GM23338 (cell line): Measurements from ENCODE around the gene KCNQ5. TPM values are rescaled to one million over a fixed set of nuclear protein-coding genes. Genes with fewer than 3 reads are reported as not detected.

ENCODE experiments used
- ATAC-seq: fragments of 200-7000 bp; cut with Tn5 transposase; 3 replicates; pipeline ENCODE4 v1.9.1; 2020
- DNase-seq: peaks from one replicate; pipeline ENCODE4 v3.0.0-alpha.2; 2015; ENCODE audit warnings: low spot score
- H2AFZ ChIP-seq: fragments of 200-600 bp; sonication (generic); 2 replicates; pipeline ENCODE4 v1.8.0; 2016; ENCODE audit warnings: antibody characterized with exemption, mild to moderate bottlenecking, moderate library complexity
- H3F3A ChIP-seq: fragments of 200-600 bp; sonication (generic); replicated peaks from 2 replicates; pipeline ENCODE4 v1.8.0; 2017; ENCODE audit warnings: antibody characterized with exemption, mixed run types, low read depth
- H3K27ac ChIP-seq: fragments of 200-600 bp; sonication (generic); 2 replicates; pipeline ENCODE4 v1.6.1; 2016; ENCODE audit warnings: low read depth
- H3K27me3 ChIP-seq: fragments of 200-600 bp; sonication (generic); 2 replicates; pipeline ENCODE4 v1.8.0; 2016; ENCODE audit warnings: mild to moderate bottlenecking, mixed run types, moderate library complexity; ENCODE audit not compliant: insufficient read depth
- H3K36me3 ChIP-seq: fragments of 200-600 bp; sonication (generic); 2 replicates; pipeline ENCODE4 v1.8.0; 2016; ENCODE audit warnings: mild to moderate bottlenecking; ENCODE audit not compliant: insufficient read depth
- H3K4me1 ChIP-seq: fragments of 200-600 bp; sonication (generic); 2 replicates; pipeline ENCODE4 v1.8.0; 2016; ENCODE audit warnings: mild to moderate bottlenecking, moderate library complexity; ENCODE audit not compliant: insufficient read depth
- H3K4me2 ChIP-seq: fragments of 200-600 bp; sonication (generic); 2 replicates; pipeline ENCODE4 v1.7.1; 2017; ENCODE audit warnings: mixed run types
- H3K4me3 ChIP-seq: fragments of 200-600 bp; sonication (generic); 2 replicates; pipeline ENCODE4 v1.6.1; 2016; ENCODE audit warnings: mixed run types
- H3K79me2 ChIP-seq: fragments of 200-600 bp; sonication (generic); replicated peaks from 2 replicates; pipeline ENCODE4 v1.8.0; 2017; ENCODE audit warnings: mild to moderate bottlenecking; ENCODE audit not compliant: insufficient read depth
- H3K9me2 ChIP-seq: fragments of 200-600 bp; sonication (generic); 2 replicates; pipeline ENCODE4 v1.8.0; 2017; ENCODE audit not compliant: insufficient read depth
- H4K20me1 ChIP-seq: fragments of 200-600 bp; sonication (generic); replicated peaks from 2 replicates; pipeline ENCODE4 v1.8.0; 2017; ENCODE audit warnings: mild to moderate bottlenecking; ENCODE audit not compliant: insufficient read depth
- H3K27ac Mint-ChIP-seq: 2 replicates; pipeline ENCODE4 v1.8.0; 2020; ENCODE audit warnings: inconsistent platforms, mild to moderate bottlenecking, moderate library complexity, mixed read lengths
- H3K27me3 Mint-ChIP-seq: 3 replicates; pipeline ENCODE4 v1.8.0; 2022; ENCODE audit warnings: low read depth, mild to moderate bottlenecking, moderate library complexity, mixed read lengths, inconsistent platforms; ENCODE audit not compliant: insufficient read depth, poor library complexity
- H3K36me3 Mint-ChIP-seq: 3 replicates; pipeline ENCODE4 v1.8.0; 2021; ENCODE audit warnings: low read depth, mild to moderate bottlenecking, inconsistent platforms, moderate library complexity, mixed read lengths
- H3K4me1 Mint-ChIP-seq: 3 replicates; pipeline ENCODE4 v1.8.0; 2020; ENCODE audit warnings: mild to moderate bottlenecking, inconsistent platforms, mixed read lengths
- H3K4me3 Mint-ChIP-seq: 3 replicates; pipeline ENCODE4 v1.8.0; 2021; ENCODE audit warnings: moderate library complexity, mild to moderate bottlenecking, inconsistent platforms, mixed read lengths
- H3K9me3 Mint-ChIP-seq: 3 replicates; pipeline ENCODE4 v1.8.0; 2020; ENCODE audit warnings: moderate library complexity, mild to moderate bottlenecking, inconsistent platforms, mixed read lengths
- CREB1 ChIP-seq: fragments of 250-450 bp; sonication (Bioruptor Pico); IDR thresholded peaks from 2 replicates; pipeline ENCODE4 v1.5.0; 2020; ENCODE audit warnings: low read depth, mild to moderate bottlenecking, moderate library complexity
- EZH2 ChIP-seq: fragments of 200-600 bp; sonication (generic); IDR thresholded peaks from one replicate; pipeline ENCODE4 v1.8.0; 2017; ENCODE audit warnings: antibody characterized with exemption, mild to moderate bottlenecking, low read depth; ENCODE audit not compliant: unreplicated experiment
- EZH2phosphoT487 ChIP-seq: fragments of 200-600 bp; sonication (generic); IDR thresholded peaks from one replicate; pipeline ENCODE4 v1.8.1; 2018; ENCODE audit warnings: antibody characterized with exemption; ENCODE audit not compliant: unreplicated experiment
- STAT1 ChIP-seq: IDR thresholded peaks from one replicate; pipeline ENCODE4 v1.6.1; 2016; ENCODE audit warnings: antibody characterized with exemption; ENCODE audit not compliant: unreplicated experiment
- ZNF114 ChIP-seq: fragments of 250-450 bp; sonication (Bioruptor Pico); IDR thresholded peaks from 2 replicates; pipeline ENCODE4 v1.5.0; 2020; ENCODE audit warnings: mild to moderate bottlenecking, moderate library complexity
- ZNF331 ChIP-seq: fragments of 250-450 bp; sonication (Bioruptor Pico); IDR thresholded peaks from 2 replicates; pipeline ENCODE4 v1.5.0; 2020; ENCODE audit warnings: low read depth, mild to moderate bottlenecking, moderate library complexity
- polyA plus RNA-seq: library from polyadenylated mRNA; unstranded; fragments of >200 nt; fragmentation: Nextera tagmentation; extraction: Ambion mirVana; gene quantifications from 2 replicates; pipeline ENCODE4 v1.2.1, GENCODE V29; 2016
- total RNA-seq: library from RNA; depleted of rRNA; stranded (reverse); fragments of >200 nt; shearing (Covaris generic); gene quantifications from 2 replicates; pipeline ENCODE4 v1.2.3, GENCODE V29; 2014
- TF ChIP-seq, protein P1 (sequence below): IDR thresholded peaks from one replicate; pipeline ENCODE4 v1.6.1; 2018; ENCODE audit warnings: antibody characterized with exemption; ENCODE audit not compliant: unreplicated experiment
- TF ChIP-seq, protein P2 (sequence below): IDR thresholded peaks from 2 replicates; pipeline ENCODE4 v1.6.1; 2016; ENCODE audit warnings: antibody characterized with exemption
- TF ChIP-seq, protein P3 (sequence below), 2 experiments: fragments of 200-600 bp in 1 of 2; sonication (generic) in 1 of 2; conservative IDR thresholded peaks; 2 replicates each; pipeline versions ENCODE4 v1.5.1 to v1.6.1; 2016 to 2017; ENCODE audit warnings: antibody characterized with exemption in 2 of 2, low read depth in 2 of 2, mild to moderate bottlenecking in 2 of 2, moderate library complexity in 1 of 2

Gene KCNQ5
- total and polyA plus RNA-seq, 2 experiments from 2014 or later = 0.68 to 0.87 TPM

DNA sequence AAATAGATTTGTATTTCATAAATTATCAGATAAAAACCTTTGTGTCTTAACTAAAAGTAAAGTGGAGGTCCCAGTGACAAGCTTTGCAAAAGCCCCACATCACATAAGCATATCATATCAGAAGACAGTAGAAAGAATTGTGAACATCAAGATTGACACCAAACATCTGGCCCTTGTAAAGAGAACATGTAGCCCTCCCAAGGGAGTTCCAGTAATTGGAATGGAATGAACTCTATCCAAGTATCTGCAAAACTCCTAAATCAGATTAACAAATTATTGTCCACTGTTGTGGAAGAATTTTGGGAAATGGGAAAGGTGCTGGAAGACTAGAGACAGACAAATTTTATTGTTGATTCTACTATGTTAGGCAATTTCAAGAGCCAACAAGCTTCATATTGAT is 268.8 kb downstream of the KCNQ5 start (continued):
- TF ChIP-seq, protein P1, sequence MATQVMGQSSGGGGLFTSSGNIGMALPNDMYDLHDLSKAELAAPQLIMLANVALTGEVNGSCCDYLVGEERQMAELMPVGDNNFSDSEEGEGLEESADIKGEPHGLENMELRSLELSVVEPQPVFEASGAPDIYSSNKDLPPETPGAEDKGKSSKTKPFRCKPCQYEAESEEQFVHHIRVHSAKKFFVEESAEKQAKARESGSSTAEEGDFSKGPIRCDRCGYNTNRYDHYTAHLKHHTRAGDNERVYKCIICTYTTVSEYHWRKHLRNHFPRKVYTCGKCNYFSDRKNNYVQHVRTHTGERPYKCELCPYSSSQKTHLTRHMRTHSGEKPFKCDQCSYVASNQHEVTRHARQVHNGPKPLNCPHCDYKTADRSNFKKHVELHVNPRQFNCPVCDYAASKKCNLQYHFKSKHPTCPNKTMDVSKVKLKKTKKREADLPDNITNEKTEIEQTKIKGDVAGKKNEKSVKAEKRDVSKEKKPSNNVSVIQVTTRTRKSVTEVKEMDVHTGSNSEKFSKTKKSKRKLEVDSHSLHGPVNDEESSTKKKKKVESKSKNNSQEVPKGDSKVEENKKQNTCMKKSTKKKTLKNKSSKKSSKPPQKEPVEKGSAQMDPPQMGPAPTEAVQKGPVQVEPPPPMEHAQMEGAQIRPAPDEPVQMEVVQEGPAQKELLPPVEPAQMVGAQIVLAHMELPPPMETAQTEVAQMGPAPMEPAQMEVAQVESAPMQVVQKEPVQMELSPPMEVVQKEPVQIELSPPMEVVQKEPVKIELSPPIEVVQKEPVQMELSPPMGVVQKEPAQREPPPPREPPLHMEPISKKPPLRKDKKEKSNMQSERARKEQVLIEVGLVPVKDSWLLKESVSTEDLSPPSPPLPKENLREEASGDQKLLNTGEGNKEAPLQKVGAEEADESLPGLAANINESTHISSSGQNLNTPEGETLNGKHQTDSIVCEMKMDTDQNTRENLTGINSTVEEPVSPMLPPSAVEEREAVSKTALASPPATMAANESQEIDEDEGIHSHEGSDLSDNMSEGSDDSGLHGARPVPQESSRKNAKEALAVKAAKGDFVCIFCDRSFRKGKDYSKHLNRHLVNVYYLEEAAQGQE = no peak
- TF ChIP-seq, protein P2, sequence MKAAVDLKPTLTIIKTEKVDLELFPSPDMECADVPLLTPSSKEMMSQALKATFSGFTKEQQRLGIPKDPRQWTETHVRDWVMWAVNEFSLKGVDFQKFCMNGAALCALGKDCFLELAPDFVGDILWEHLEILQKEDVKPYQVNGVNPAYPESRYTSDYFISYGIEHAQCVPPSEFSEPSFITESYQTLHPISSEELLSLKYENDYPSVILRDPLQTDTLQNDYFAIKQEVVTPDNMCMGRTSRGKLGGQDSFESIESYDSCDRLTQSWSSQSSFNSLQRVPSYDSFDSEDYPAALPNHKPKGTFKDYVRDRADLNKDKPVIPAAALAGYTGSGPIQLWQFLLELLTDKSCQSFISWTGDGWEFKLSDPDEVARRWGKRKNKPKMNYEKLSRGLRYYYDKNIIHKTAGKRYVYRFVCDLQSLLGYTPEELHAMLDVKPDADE = no peak
- no peak for TF ChIP-seq EZH2phosphoT487
- TF ChIP-seq STAT1 = no peak

DNA sequence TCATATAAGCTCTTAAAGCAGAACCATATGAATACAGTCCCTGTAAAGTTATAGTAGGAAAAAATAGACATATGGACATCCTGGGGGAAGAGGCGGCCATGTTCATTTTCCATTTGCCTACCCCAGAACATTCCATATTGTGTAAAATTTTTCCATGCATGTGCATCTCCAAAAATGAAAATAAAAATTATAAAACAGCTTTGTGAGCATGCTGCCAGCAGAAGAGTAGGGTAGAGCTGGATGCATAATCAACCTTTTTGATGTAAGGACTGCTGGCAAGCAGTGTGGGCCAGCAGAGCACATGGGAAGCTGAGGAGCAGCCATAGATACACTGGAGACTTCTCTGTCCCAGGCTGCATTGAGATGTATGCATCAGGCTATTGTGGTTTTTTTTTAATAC is 271.0 kb downstream of the KCNQ5 start:
- Histone ChIP-seq H3F3A (no peaks in the 10 kb centered on the region), H3K9me2 (no peaks in the 10 kb centered on the region), H3K27ac (no peak overlapping the region), H4K20me1 (no peaks in the 10 kb centered on the region), H2AFZ (no peak overlapping the region), H3K4me3 (no peak overlapping the region), H3K27me3 (no peaks in the 10 kb centered on the region), H3K4me1 (no peaks in the 10 kb centered on the region), H3K36me3 (no peaks in the 10 kb centered on the region), H3K79me2 (no peaks in the 10 kb centered on the region), H3K4me2 (no peak overlapping the region)
- H3K9me3 Mint-ChIP-seq = peaks cover 5% of the 10 kb centered on the region; the same call in 1 of the 3 replicates
- ATAC-seq (no peak), DNase-seq (no peak)
- H3K36me3 Mint-ChIP-seq = no peaks in the 10 kb centered on the region
- H3K4me3 Mint-ChIP-seq = no peak overlapping the region
- no peaks in the 10 kb centered on the region for H3K4me1 Mint-ChIP-seq
- H3K27ac Mint-ChIP-seq = no peak overlapping the region
- peaks cover 4% of the 10 kb centered on the region for H3K27me3 Mint-ChIP-seq
- TF ChIP-seq STAT1 (no peak), EZH2 (no peak), CREB1 (CRISPR knock-in tag) (no peak), ZNF114 (no peak), ZNF331 (no peak)
- TF ChIP-seq, protein P3, sequence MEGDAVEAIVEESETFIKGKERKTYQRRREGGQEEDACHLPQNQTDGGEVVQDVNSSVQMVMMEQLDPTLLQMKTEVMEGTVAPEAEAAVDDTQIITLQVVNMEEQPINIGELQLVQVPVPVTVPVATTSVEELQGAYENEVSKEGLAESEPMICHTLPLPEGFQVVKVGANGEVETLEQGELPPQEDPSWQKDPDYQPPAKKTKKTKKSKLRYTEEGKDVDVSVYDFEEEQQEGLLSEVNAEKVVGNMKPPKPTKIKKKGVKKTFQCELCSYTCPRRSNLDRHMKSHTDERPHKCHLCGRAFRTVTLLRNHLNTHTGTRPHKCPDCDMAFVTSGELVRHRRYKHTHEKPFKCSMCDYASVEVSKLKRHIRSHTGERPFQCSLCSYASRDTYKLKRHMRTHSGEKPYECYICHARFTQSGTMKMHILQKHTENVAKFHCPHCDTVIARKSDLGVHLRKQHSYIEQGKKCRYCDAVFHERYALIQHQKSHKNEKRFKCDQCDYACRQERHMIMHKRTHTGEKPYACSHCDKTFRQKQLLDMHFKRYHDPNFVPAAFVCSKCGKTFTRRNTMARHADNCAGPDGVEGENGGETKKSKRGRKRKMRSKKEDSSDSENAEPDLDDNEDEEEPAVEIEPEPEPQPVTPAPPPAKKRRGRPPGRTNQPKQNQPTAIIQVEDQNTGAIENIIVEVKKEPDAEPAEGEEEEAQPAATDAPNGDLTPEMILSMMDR (conservative IDR thresholded peaks at IDR 0.05; ENCODE audit: low read depth in 2 of 2) = no peak
- TF ChIP-seq, protein P1 = no peak
